SK-N-SH (cell line): Measurements from ENCODE around the gene STARD3. TPM values are rescaled to one million over a fixed set of nuclear protein-coding genes. Genes with fewer than 3 reads are reported as not detected.

ENCODE experiments used
- CTCF ChIA-PET: fragments of 300-600, 350-600 bp; formaldehyde crosslinking; extraction: SDS; loops from one replicate; lab custom pipeline; 2021; lab: Yijun Ruan, JAX
- POLR2A ChIA-PET: fragments of 350-600 bp; sonication (Branson Sonifier 250); formaldehyde crosslinking; extraction: SDS; loops from one replicate; lab custom pipeline; 2020; ENCODE audit warnings: antibody characterized with exemption, inconsistent platforms; lab: Yijun Ruan, JAX
- DNase-seq: peaks from one replicate; pipeline ENCODE4 v3.0.0; 2012
- H2AFZ ChIP-seq: fragments of 200-600 bp; sonication (generic); 2 replicates; pipeline ENCODE4 v1.8.1; 2016; ENCODE audit warnings: antibody characterized with exemption, mild to moderate bottlenecking, low read depth
- H3F3A ChIP-seq: fragments of 200-600 bp; sonication (generic); replicated peaks from 2 replicates; pipeline ENCODE3; 2016; ENCODE audit warnings: antibody characterized with exemption, mild to moderate bottlenecking; ENCODE audit not compliant: insufficient read depth
- H3K27ac ChIP-seq, 2 experiments: fragments of 200-500 bp in 1 of 2; fragments of 200-600 bp in 1 of 2; sonication (Bioruptor generic) in 1 of 2; sonication (generic), shearing (Covaris generic) in 1 of 2; 2 replicates each; pipeline versions ENCODE4 v1.5.1 to v1.6.1; 2014 to 2016; ENCODE audit warnings: low read depth in 2 of 2, inconsistent platforms in 1 of 2, low read length in 1 of 2, mild to moderate bottlenecking in 1 of 2, mixed read lengths in 1 of 2
- H3K27me3 ChIP-seq: fragments of 200-600 bp; sonication (generic), shearing (Covaris generic); 2 replicates; pipeline ENCODE4 v1.6.1; 2016; ENCODE audit warnings: mixed run types; ENCODE audit not compliant: insufficient read depth
- H3K36me3 ChIP-seq, 2 experiments: fragments of 200-500 bp in 1 of 2; fragments of 200-600 bp in 1 of 2; sonication (Bioruptor generic) in 1 of 2; sonication (generic) in 1 of 2; replicated peaks in 1 of 2; 2 replicates each; pipeline versions ENCODE3 to v1.5.1; 2014 to 2016; ENCODE audit warnings: low read length in 1 of 2, mild to moderate bottlenecking in 1 of 2; ENCODE audit not compliant: insufficient read depth in 2 of 2, control insufficient read depth in 1 of 2
- H3K4me1 ChIP-seq, 2 experiments: fragments of 200-500 bp in 1 of 2; fragments of 200-600 bp in 1 of 2; sonication (Bioruptor generic) in 1 of 2; sonication (generic), shearing (Covaris generic) in 1 of 2; 2 replicates each; pipeline versions ENCODE4 v1.5.1 to v1.6.1; 2014 to 2016; ENCODE audit warnings: low read depth in 1 of 2, low read length in 1 of 2, mixed run types in 1 of 2; ENCODE audit not compliant: insufficient read depth in 2 of 2, control insufficient read depth in 1 of 2
- H3K4me2 ChIP-seq: fragments of 200-600 bp; sonication (generic), shearing (Covaris generic); 2 replicates; pipeline ENCODE4 v1.6.1; 2017; ENCODE audit warnings: mixed run types
- H3K4me3 ChIP-seq, 2 experiments: fragments of 200-500 bp in 1 of 2; fragments of 200-600 bp in 1 of 2; sonication (Bioruptor generic) in 1 of 2; sonication (generic), shearing (Covaris generic) in 1 of 2; 2 replicates each; pipeline versions ENCODE4 v1.5.1 to v1.8.1; 2014 to 2016; ENCODE audit warnings: low read depth in 2 of 2, inconsistent platforms in 1 of 2, low read length in 1 of 2, mild to moderate bottlenecking in 1 of 2, mixed read lengths in 1 of 2, moderate library complexity in 1 of 2
- H3K79me2 ChIP-seq: fragments of 200-600 bp; sonication (generic); 2 replicates; pipeline ENCODE4 v1.8.1; 2017; ENCODE audit warnings: mild to moderate bottlenecking; ENCODE audit not compliant: insufficient read depth
- H3K9ac ChIP-seq: fragments of 200-600 bp; sonication (generic); 2 replicates; pipeline ENCODE4 v1.6.1; 2017; ENCODE audit warnings: mixed run types
- H3K9me2 ChIP-seq: fragments of 200-600 bp; sonication (generic); 2 replicates; pipeline ENCODE4 v1.6.1; 2017; ENCODE audit warnings: mixed run types
- H3K9me3 ChIP-seq: fragments of 200-600 bp; sonication (generic); 2 replicates; pipeline ENCODE4 v1.6.1; 2017; ENCODE audit warnings: mixed run types, mild to moderate bottlenecking, moderate library complexity
- H4K20me1 ChIP-seq: fragments of 200-600 bp; sonication (generic); 2 replicates; pipeline ENCODE4 v1.6.1; 2017; ENCODE audit warnings: mild to moderate bottlenecking, mixed run types; ENCODE audit not compliant: insufficient read depth
- CTCF ChIP-seq: fragments of 200-600 bp; sonication (generic); IDR thresholded peaks from 2 replicates; pipeline ENCODE4 v1.6.1; 2017; ENCODE audit warnings: antibody characterized with exemption, mild to moderate bottlenecking, moderate library complexity
- ELF1 ChIP-seq: IDR thresholded peaks from 2 replicates; pipeline ENCODE4 v1.4.0; 2012
- FOXM1 ChIP-seq: IDR thresholded peaks from 2 replicates; pipeline ENCODE4 v1.4.0; 2012; ENCODE audit warnings: low read depth, mild to moderate bottlenecking
- NRF1 ChIP-seq: IDR thresholded peaks from 2 replicates; pipeline ENCODE4 v1.6.1; 2012; ENCODE audit warnings: low read depth, mild to moderate bottlenecking, low read length
- POLR2AphosphoS5 ChIP-seq: IDR thresholded peaks from 2 replicates; pipeline ENCODE4 v1.6.1; 2012; ENCODE audit warnings: low read depth, low read length
- RCOR1 ChIP-seq: fragments of 150-350 bp; IDR thresholded peaks from 2 replicates; pipeline ENCODE4 v1.6.1; 2017; ENCODE audit warnings: antibody characterized with exemption, low read length
- RXRA ChIP-seq: IDR thresholded peaks from 2 replicates; pipeline ENCODE4 v1.4.0; 2012; ENCODE audit warnings: low read depth, mild to moderate bottlenecking, borderline replicate concordance
- SMC3 ChIP-seq: IDR thresholded peaks from 2 replicates; pipeline ENCODE4 v1.6.1; 2012; ENCODE audit warnings: low read depth, low read length, improper control_type of control experiment
- TEAD4 ChIP-seq: IDR thresholded peaks from 2 replicates; pipeline ENCODE4 v1.4.0; 2012; ENCODE audit warnings: mild to moderate bottlenecking, borderline replicate concordance; ENCODE audit not compliant: insufficient read depth
- WGBS: methylation state at CpG from one replicate; pipeline ENCODE4 v1.1.6; 2017; ENCODE audit warnings: low lambda C conversion rate; 5-methylcytosine and 5-hydroxymethylcytosine counted together
- polyA plus RNA-seq, 3 experiments: library from polyadenylated mRNA; depleted of rRNA; stranded (reverse); fragments of >200 nt; gene quantifications; 2 replicates each; pipeline ENCODE4 v1.2.3, GENCODE V29; 2012
- TF ChIP-seq, protein P1 (sequence below): IDR thresholded peaks from 2 replicates; pipeline ENCODE4 v1.4.0; 2012; ENCODE audit warnings: low read depth, borderline replicate concordance
- TF ChIP-seq, protein P2 (sequence below): fragments of 150-350 bp; IDR thresholded peaks from 2 replicates; pipeline ENCODE4 v1.6.1; 2016; ENCODE audit warnings: mild to moderate bottlenecking, low read depth, low read length

Gene STARD3
- polyA plus RNA-seq, 1 of the 3 experiments (the other 2 are of a cell fraction), result 76.8 TPM

DNA sequence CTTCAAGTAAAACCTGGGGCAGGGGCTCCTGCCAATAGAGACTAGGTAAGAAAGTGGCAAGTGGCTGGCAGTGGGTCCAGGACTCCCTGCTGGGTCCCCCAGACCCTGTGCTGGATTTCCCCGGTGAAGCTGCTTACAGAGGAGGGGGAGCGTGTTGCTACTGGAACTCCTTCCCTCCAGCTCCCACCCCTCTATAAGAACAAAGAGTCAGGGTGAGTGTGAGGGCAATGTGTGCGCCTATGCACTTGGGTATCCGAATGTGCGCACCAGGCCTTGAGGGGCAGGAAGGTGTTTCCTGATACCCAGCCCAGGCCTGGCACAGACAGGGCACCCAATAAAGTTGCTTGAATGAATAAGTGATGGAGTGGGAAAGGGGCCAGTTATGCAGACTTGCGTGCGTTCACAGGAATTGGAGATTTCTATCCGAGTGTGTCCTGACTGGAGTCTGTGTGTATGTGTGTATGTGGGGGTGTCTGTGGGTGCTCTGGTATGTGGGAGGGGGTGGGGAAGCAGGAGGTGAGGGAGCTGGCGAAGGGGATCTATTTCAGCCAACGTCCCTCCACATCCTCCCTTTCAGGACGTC is 40.9 kb upstream of the STARD3 start:
- no peaks in the 10 kb centered on the region for H3K9me3 ChIP-seq
- H3K9me2 ChIP-seq, result no peaks in the 10 kb centered on the region
- no peak overlapping the region for H3K4me2 ChIP-seq
- no peak overlapping the region for H3K27ac ChIP-seq
- TF ChIP-seq RCOR1 (no peak), ELF1 (no peak), FOXM1 (no peak)
- no peak for DNase-seq
- H3K36me3 ChIP-seq, result no peaks in the 10 kb centered on the region
- no peak overlapping the region for H3K4me3 ChIP-seq
- 59% methylated on average over 10 of the region's 11 CpGs for WGBS
- peaks cover 13% of the 10 kb centered on the region; the same call in 1 of the 2 replicates for H4K20me1 ChIP-seq
- peaks cover 7 to 32% of the 10 kb centered on the region in 2 experiments for H3K4me1 ChIP-seq
- ChIA-PET CTCF (interaction anchor here (1.2 to 17.5 kb wide), 3 partner anchors 18 to 26 kb away, joined by 4 to 285 read pairs (median 15); partner anchors contain the start of gene PPP1R1B), POLR2A (no interaction called here)
- no peaks in the 10 kb centered on the region for H3K79me2 ChIP-seq
- H3K27me3 ChIP-seq, result peaks cover 64% of the 10 kb centered on the region
- H3F3A ChIP-seq, result no peaks in the 10 kb centered on the region
- H3K9ac ChIP-seq, result no peak overlapping the region
- no peak overlapping the region for H2AFZ ChIP-seq

DNA sequence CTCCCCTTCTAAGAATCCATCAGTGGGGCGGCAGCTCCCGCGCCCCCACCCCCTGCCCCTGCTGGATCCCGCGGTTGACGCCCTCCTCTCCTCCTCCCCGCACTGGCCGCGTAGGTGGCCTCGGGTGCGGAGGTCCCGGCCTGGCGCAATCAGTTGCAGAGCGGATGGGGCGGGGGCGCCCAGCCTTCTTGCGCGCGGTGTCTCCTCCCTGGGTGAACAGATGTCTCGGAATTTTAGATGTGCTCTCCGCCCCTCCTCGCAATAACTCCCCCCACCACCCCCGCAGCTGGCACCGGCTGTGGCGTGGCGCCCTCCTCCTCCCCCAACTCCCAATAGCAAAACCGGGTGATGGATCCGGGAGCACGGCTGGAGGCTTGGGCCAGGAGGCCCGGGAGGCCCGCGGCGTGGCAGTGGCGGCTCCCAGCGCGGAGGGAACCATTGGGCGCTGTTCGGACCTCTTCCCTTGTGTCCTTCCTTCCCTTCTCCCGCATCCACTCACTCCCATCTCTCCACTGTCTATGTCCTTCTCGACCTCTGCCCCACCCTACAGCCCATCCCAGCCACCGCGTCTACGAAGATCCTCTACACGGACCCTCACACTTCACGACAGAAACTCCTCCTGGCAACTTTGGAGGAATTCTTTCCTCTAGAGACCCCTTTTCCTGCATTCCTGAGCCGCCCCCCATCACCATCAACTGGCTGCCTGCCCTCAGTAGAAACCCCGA is 40.2 kb upstream of the STARD3 start:
- Histone ChIP-seq H3K27me3 (peaks cover 71% of the 10 kb centered on the region), H3K36me3 (no peaks in the 10 kb centered on the region), H3K9me2 (no peaks in the 10 kb centered on the region)
- peak; percentile 61 for DNase-seq
- POLR2A ChIA-PET, result no interaction called here
- CTCF ChIA-PET, result interaction anchor here (0.8 to 17.5 kb wide), 6 partner anchors 18 to 352 kb away, joined by 3 to 285 read pairs (median 12); partner anchors contain the start of gene PPP1R1B
- TF ChIP-seq NRF1 (no peak), FOXM1 (no peak), RXRA (no peak), CTCF (no peak), SMC3 (no peak), TEAD4 (no peak), POLR2AphosphoS5 (no peak)
- TF ChIP-seq, protein P1, sequence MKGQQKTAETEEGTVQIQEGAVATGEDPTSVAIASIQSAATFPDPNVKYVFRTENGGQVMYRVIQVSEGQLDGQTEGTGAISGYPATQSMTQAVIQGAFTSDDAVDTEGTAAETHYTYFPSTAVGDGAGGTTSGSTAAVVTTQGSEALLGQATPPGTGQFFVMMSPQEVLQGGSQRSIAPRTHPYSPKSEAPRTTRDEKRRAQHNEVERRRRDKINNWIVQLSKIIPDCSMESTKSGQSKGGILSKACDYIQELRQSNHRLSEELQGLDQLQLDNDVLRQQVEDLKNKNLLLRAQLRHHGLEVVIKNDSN, result no peak
- TF ChIP-seq, protein P2, sequence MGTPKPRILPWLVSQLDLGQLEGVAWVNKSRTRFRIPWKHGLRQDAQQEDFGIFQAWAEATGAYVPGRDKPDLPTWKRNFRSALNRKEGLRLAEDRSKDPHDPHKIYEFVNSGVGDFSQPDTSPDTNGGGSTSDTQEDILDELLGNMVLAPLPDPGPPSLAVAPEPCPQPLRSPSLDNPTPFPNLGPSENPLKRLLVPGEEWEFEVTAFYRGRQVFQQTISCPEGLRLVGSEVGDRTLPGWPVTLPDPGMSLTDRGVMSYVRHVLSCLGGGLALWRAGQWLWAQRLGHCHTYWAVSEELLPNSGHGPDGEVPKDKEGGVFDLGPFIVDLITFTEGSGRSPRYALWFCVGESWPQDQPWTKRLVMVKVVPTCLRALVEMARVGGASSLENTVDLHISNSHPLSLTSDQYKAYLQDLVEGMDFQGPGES, result no peak
- TF ChIP-seq, all 33 proteins: peak for 0
- H3K4me2 ChIP-seq, result no peak overlapping the region
- H3K79me2 ChIP-seq, result no peaks in the 10 kb centered on the region
- no peak overlapping the region for H3K27ac ChIP-seq
- no peaks in the 10 kb centered on the region for H3F3A ChIP-seq
- peaks cover 7 to 32% of the 10 kb centered on the region in 2 experiments for H3K4me1 ChIP-seq
- no peak overlapping the region for H3K9ac ChIP-seq
- 5% methylated on average over 35 of the region's 47 CpGs for WGBS
- no peak overlapping the region for H2AFZ ChIP-seq
- H3K4me3 ChIP-seq, result no peak overlapping the region
- H3K9me3 ChIP-seq, result no peaks in the 10 kb centered on the region
- peaks cover 13% of the 10 kb centered on the region; the same call in 1 of the 2 replicates for H4K20me1 ChIP-seq
